Coronary artery (tissue), 2 donors: Measurements from ENCODE around the gene WNT5B.

ENCODE experiments used
- DNase-seq: peaks from one replicate; pipeline ENCODE4 v3.0.0-alpha.2; 2017; ENCODE audit warnings: low spot score
- H3K27ac ChIP-seq, 2 donors: fragments of 200-600 bp; sonication (generic); one replicate each; pipeline ENCODE4 v1.5.1; 2016 to 2019
- H3K4me3 ChIP-seq: fragments of 200-600 bp; sonication (generic); 2 replicates; pipeline ENCODE4 v1.5.1; 2016; ENCODE audit warnings: mild to moderate bottlenecking, moderate library complexity
- TF ChIP-seq, protein P1 (sequence below): fragments of 200-600 bp; sonication (generic); IDR thresholded peaks from one replicate; pipeline ENCODE4 v1.5.1; 2019; ENCODE audit warnings: antibody characterized with exemption

The WNT5B gene

DNA sequence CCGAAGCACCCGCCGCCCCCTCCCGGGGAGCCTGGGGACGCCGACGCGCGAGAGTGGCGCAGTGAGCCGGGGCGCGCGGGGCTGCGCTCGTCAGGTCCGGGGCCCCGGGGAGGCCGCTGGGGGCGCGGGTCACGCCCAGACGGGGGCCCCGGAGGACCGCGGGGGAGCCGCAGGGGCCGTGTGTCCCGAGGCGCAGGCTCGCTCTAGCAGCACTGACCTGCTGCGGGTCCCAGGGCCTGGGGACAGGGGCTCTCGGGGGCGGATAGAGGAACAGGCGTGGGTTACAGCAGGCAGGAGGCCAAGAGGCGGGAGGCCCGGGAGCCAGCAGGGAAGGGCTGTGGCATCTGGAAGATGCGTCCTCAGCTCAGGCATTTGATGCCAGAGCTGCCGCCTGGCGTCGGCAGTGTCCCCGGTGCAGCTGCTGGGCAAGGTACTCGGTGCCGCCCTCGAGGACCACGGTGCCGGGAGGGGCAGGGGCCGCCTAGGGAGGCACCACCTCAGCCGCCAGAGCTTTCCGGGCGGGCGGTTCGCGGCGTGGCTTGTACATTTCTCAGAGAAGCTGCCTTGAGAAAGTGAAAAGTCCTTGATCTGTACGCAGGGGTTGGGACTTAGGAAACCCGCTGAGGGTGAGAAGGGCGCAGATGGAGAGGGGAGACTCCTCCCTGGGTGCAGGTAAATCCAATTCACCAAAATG lies 1.2 kb downstream of the WNT5B start:
- DNase-seq = no peak
- Histone ChIP-seq H3K4me3 (peak overlapping the region; percentile 73), H3K27ac (peak overlapping the region in 1 of 2 donors; percentile 43)
- TF ChIP-seq, protein P1, sequence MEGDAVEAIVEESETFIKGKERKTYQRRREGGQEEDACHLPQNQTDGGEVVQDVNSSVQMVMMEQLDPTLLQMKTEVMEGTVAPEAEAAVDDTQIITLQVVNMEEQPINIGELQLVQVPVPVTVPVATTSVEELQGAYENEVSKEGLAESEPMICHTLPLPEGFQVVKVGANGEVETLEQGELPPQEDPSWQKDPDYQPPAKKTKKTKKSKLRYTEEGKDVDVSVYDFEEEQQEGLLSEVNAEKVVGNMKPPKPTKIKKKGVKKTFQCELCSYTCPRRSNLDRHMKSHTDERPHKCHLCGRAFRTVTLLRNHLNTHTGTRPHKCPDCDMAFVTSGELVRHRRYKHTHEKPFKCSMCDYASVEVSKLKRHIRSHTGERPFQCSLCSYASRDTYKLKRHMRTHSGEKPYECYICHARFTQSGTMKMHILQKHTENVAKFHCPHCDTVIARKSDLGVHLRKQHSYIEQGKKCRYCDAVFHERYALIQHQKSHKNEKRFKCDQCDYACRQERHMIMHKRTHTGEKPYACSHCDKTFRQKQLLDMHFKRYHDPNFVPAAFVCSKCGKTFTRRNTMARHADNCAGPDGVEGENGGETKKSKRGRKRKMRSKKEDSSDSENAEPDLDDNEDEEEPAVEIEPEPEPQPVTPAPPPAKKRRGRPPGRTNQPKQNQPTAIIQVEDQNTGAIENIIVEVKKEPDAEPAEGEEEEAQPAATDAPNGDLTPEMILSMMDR = no peak

DNA sequence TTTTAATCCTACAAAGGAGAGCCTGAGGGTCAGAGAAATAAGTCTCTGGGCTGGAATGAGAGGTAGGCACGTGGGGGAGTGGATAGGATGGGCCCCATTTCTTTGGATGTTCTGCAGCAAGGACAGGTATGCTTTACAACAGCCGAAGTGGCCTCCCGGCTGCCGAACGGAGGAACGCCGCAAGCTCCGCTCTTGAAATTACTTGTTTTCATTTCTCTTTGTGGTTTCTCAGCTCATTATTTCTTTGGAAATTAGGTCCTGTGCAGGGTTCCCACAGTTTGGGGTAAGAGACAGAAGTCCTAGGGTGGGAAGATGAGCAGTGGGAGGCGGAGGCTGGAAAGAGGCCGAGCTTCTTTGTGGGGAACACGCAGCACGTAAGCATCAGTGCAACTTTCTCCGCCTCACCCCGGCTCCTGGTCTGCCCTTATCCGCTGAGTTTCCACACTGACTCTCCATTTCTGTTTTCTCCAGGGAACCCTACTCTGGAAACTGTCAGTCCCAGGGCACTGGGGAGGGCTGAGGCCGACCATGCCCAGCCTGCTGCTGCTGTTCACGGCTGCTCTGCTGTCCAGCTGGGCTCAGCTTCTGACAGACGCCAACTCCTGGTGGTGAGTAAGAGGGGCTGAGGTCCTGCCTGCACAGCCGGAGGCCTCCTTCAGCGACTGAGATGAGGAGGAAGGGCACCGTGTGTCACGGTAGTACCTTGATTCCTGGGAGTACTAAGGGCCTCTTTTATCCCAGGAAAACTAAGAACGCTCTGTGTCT lies 2.0 kb downstream of the WNT5B start:
- no peak overlapping the region for H3K27ac ChIP-seq
- H3K4me3 ChIP-seq = peak overlapping the region; percentile 73
- no peak for DNase-seq
- TF ChIP-seq, protein P1 = no peak

DNA sequence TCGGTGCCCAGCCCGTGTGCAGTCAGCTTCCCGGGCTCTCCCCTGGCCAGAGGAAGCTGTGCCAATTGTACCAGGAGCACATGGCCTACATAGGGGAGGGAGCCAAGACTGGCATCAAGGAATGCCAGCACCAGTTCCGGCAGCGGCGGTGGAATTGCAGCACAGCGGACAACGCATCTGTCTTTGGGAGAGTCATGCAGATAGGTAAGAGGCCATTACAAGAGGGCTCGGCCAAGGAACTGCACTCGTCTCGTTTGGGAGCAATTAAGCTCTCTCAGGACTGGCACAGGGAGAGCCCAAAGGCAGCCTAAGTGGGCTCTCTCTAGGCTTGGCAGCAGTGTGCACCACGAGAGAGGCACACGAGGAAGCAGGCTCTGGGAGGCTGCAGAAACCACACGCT lies 3.7 kb downstream of the WNT5B start:
- H3K27ac ChIP-seq = no peak overlapping the region
- DNase-seq = no peak
- TF ChIP-seq, protein P1 = no peak
- H3K4me3 ChIP-seq = no peak overlapping the region

DNA sequence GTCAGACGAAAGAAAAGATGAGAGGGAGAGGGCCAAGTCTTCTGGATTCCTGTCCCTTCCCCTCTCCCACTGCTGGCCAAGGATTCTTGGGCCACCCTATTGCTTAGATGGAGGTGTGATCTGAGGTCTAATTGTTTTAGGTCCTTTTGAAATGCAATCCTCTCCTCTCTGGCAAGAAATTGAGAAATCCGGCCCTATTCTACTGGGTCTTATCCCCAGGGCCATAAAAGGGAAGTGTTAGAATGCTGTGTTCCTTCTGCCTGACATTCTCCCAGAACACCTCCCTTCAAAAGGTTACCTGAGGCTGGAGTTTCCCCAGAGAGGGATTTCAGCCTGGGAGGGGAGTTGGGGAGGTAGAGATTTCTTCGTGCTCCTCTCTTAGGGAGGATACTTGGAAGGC lies 4.4 kb downstream of the WNT5B start:
- H3K27ac ChIP-seq = no peak overlapping the region
- no peak for DNase-seq

DNA sequence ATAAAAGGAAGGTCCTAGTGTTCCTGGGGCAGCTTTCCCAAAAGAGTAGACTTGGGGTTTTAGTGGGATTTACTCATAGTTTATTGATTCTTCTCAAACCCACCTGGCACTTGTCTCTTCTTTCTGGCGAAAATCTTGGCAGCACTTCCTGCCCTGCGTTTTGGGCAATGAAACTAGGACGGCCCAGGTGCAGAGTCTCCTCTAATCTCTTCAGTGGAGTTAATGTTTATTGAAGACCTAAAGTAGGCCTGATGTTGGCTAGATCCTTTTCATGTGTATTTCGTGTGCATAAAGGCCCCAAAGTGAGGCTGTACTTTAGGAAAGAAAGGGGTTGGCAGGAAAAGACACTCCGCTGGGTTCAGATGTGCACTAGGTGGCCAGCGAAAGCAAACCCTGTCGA lies 5.1 kb downstream of the WNT5B start:
- no peak overlapping the region for H3K4me3 ChIP-seq
- H3K27ac ChIP-seq = no peak overlapping the region
- DNase-seq = no peak
- TF ChIP-seq, protein P1 = no peak

More for the DNA sequence above, 4.4 kb downstream of the WNT5B start:
- TF ChIP-seq, protein P1 = no peak
- no peak overlapping the region for H3K4me3 ChIP-seq

DNA sequence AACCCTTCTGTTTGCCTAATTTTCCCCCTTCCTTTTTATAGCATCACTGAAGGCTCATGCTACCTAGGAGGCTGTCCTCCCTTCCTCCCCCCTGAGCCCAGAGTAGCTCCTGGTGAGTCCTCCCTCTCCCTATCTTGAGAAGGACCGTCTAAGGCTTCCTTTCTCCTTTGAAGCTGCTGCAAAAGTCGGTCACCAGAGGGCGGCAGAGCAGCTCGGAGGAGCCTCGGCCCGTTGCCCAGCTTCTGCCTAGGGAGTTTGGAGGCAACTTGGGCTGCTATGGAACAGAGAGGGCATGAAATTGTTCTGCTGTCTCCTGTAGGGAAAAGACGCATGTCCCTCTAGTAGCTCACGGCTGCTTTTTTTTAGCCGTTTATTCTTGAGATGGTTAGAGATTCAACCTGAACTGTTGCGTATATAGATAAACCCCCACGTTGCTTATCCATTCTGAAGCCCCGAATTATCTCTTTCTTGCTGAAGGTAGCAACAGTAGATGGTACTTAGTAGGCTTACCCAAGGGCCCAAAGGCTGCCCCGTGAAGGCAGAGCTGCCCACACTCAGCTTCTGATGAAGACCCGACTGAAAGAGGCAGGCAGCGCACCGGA lies 5.7 kb downstream of the WNT5B start:
- no peak overlapping the region for H3K27ac ChIP-seq
- no peak overlapping the region for H3K4me3 ChIP-seq
- no peak for DNase-seq
- TF ChIP-seq, protein P1 = peak; percentile 82
